GM23338 (cell line): Measurements from ENCODE around the gene FGF11. TPM values are rescaled to one million over a fixed set of nuclear protein-coding genes. Genes with fewer than 3 reads are reported as not detected.

Experiments used
- ATAC-seq: fragments of 200-7000 bp; cut with Tn5 transposase; 3 replicates; pipeline ENCODE4 v1.9.1; 2020
- DNase-seq: peaks from one replicate; pipeline ENCODE4 v3.0.0-alpha.2; 2015; ENCODE audit warnings: low spot score
- H2AFZ ChIP-seq: fragments of 200-600 bp; sonication (generic); 2 replicates; pipeline ENCODE4 v1.8.0; 2016; ENCODE audit warnings: antibody characterized with exemption, mild to moderate bottlenecking, moderate library complexity
- H3F3A ChIP-seq: fragments of 200-600 bp; sonication (generic); replicated peaks from 2 replicates; pipeline ENCODE4 v1.8.0; 2017; ENCODE audit warnings: antibody characterized with exemption, mixed run types, low read depth
- H3K27ac ChIP-seq: fragments of 200-600 bp; sonication (generic); 2 replicates; pipeline ENCODE4 v1.6.1; 2016; ENCODE audit warnings: low read depth
- H3K27me3 ChIP-seq: fragments of 200-600 bp; sonication (generic); 2 replicates; pipeline ENCODE4 v1.8.0; 2016; ENCODE audit warnings: mild to moderate bottlenecking, mixed run types, moderate library complexity; ENCODE audit not compliant: insufficient read depth
- H3K36me3 ChIP-seq: fragments of 200-600 bp; sonication (generic); 2 replicates; pipeline ENCODE4 v1.8.0; 2016; ENCODE audit warnings: mild to moderate bottlenecking; ENCODE audit not compliant: insufficient read depth
- H3K4me1 ChIP-seq: fragments of 200-600 bp; sonication (generic); 2 replicates; pipeline ENCODE4 v1.8.0; 2016; ENCODE audit warnings: mild to moderate bottlenecking, moderate library complexity; ENCODE audit not compliant: insufficient read depth
- H3K4me2 ChIP-seq: fragments of 200-600 bp; sonication (generic); 2 replicates; pipeline ENCODE4 v1.7.1; 2017; ENCODE audit warnings: mixed run types
- H3K4me3 ChIP-seq: fragments of 200-600 bp; sonication (generic); 2 replicates; pipeline ENCODE4 v1.6.1; 2016; ENCODE audit warnings: mixed run types
- H3K79me2 ChIP-seq: fragments of 200-600 bp; sonication (generic); replicated peaks from 2 replicates; pipeline ENCODE4 v1.8.0; 2017; ENCODE audit warnings: mild to moderate bottlenecking; ENCODE audit not compliant: insufficient read depth
- H3K9me2 ChIP-seq: fragments of 200-600 bp; sonication (generic); 2 replicates; pipeline ENCODE4 v1.8.0; 2017; ENCODE audit not compliant: insufficient read depth
- H4K20me1 ChIP-seq: fragments of 200-600 bp; sonication (generic); replicated peaks from 2 replicates; pipeline ENCODE4 v1.8.0; 2017; ENCODE audit warnings: mild to moderate bottlenecking; ENCODE audit not compliant: insufficient read depth
- H3K27ac Mint-ChIP-seq: 2 replicates; pipeline ENCODE4 v1.8.0; 2020; ENCODE audit warnings: inconsistent platforms, mild to moderate bottlenecking, moderate library complexity, mixed read lengths
- H3K27me3 Mint-ChIP-seq: 3 replicates; pipeline ENCODE4 v1.8.0; 2022; ENCODE audit warnings: low read depth, mild to moderate bottlenecking, moderate library complexity, mixed read lengths, inconsistent platforms; ENCODE audit not compliant: insufficient read depth, poor library complexity
- H3K36me3 Mint-ChIP-seq: 3 replicates; pipeline ENCODE4 v1.8.0; 2021; ENCODE audit warnings: low read depth, mild to moderate bottlenecking, inconsistent platforms, moderate library complexity, mixed read lengths
- H3K4me1 Mint-ChIP-seq: 3 replicates; pipeline ENCODE4 v1.8.0; 2020; ENCODE audit warnings: mild to moderate bottlenecking, inconsistent platforms, mixed read lengths
- H3K4me3 Mint-ChIP-seq: 3 replicates; pipeline ENCODE4 v1.8.0; 2021; ENCODE audit warnings: moderate library complexity, mild to moderate bottlenecking, inconsistent platforms, mixed read lengths
- H3K9me3 Mint-ChIP-seq: 3 replicates; pipeline ENCODE4 v1.8.0; 2020; ENCODE audit warnings: moderate library complexity, mild to moderate bottlenecking, inconsistent platforms, mixed read lengths
- CREB1 ChIP-seq: fragments of 250-450 bp; sonication (Bioruptor Pico); IDR thresholded peaks from 2 replicates; pipeline ENCODE4 v1.5.0; 2020; ENCODE audit warnings: low read depth, mild to moderate bottlenecking, moderate library complexity
- EZH2 ChIP-seq: fragments of 200-600 bp; sonication (generic); IDR thresholded peaks from one replicate; pipeline ENCODE4 v1.8.0; 2017; ENCODE audit warnings: antibody characterized with exemption, mild to moderate bottlenecking, low read depth; ENCODE audit not compliant: unreplicated experiment
- EZH2phosphoT487 ChIP-seq: fragments of 200-600 bp; sonication (generic); IDR thresholded peaks from one replicate; pipeline ENCODE4 v1.8.1; 2018; ENCODE audit warnings: antibody characterized with exemption; ENCODE audit not compliant: unreplicated experiment
- JUNB ChIP-seq: IDR thresholded peaks from one replicate; pipeline ENCODE4 v1.6.1; 2016; ENCODE audit warnings: antibody characterized with exemption; ENCODE audit not compliant: unreplicated experiment
- NANOG ChIP-seq: IDR thresholded peaks from 2 replicates; pipeline ENCODE4 v1.6.1; 2016; ENCODE audit warnings: antibody characterized with exemption, borderline replicate concordance
- POLR2AphosphoS5 ChIP-seq: IDR thresholded peaks from 2 replicates; pipeline ENCODE4 v1.6.1; 2016; ENCODE audit warnings: antibody characterized with exemption, low read depth
- STAT1 ChIP-seq: IDR thresholded peaks from one replicate; pipeline ENCODE4 v1.6.1; 2016; ENCODE audit warnings: antibody characterized with exemption; ENCODE audit not compliant: unreplicated experiment
- ZNF114 ChIP-seq: fragments of 250-450 bp; sonication (Bioruptor Pico); IDR thresholded peaks from 2 replicates; pipeline ENCODE4 v1.5.0; 2020; ENCODE audit warnings: mild to moderate bottlenecking, moderate library complexity
- ZNF331 ChIP-seq: fragments of 250-450 bp; sonication (Bioruptor Pico); IDR thresholded peaks from 2 replicates; pipeline ENCODE4 v1.5.0; 2020; ENCODE audit warnings: low read depth, mild to moderate bottlenecking, moderate library complexity
- polyA plus RNA-seq: library from polyadenylated mRNA; unstranded; fragments of >200 nt; fragmentation: Nextera tagmentation; extraction: Ambion mirVana; gene quantifications from 2 replicates; pipeline ENCODE4 v1.2.1, GENCODE V29; 2016
- total RNA-seq: library from RNA; depleted of rRNA; stranded (reverse); fragments of >200 nt; shearing (Covaris generic); gene quantifications from 2 replicates; pipeline ENCODE4 v1.2.3, GENCODE V29; 2014
- TF ChIP-seq, protein P1 (sequence below): IDR thresholded peaks from 2 replicates; pipeline ENCODE4 v1.6.1; 2016; ENCODE audit warnings: antibody characterized with exemption
- TF ChIP-seq, protein P2 (sequence below): fragments of 250-450 bp; sonication (Bioruptor Pico); IDR thresholded peaks from 2 replicates; pipeline ENCODE4 v1.5.0; 2020; ENCODE audit warnings: mild to moderate bottlenecking, moderate library complexity
- TF ChIP-seq, protein P3 (sequence below): IDR thresholded peaks from one replicate; pipeline ENCODE4 v1.6.1; 2018; ENCODE audit warnings: antibody characterized with exemption; ENCODE audit not compliant: unreplicated experiment
- TF ChIP-seq, protein P4 (sequence below), 2 experiments: fragments of 200-600 bp in 1 of 2; sonication (generic) in 1 of 2; conservative IDR thresholded peaks; 2 replicates each; pipeline versions ENCODE4 v1.5.1 to v1.6.1; 2016 to 2017; ENCODE audit warnings: antibody characterized with exemption in 2 of 2, low read depth in 2 of 2, mild to moderate bottlenecking in 2 of 2, moderate library complexity in 1 of 2

Gene FGF11
- total and polyA plus RNA-seq, 2 experiments from 2014 or later, result 11.1 to 16.6 TPM

- H3K27me3 Mint-ChIP-seq, result peaks cover 13% of the 10 kb centered on the region
- peaks cover 20% of the 10 kb centered on the region for H3K4me1 ChIP-seq
- H3K27ac Mint-ChIP-seq, result peak overlapping the region; percentile 16; the same call in 1 of the 2 replicates
- TF ChIP-seq NANOG (no peak), POLR2AphosphoS5 (no peak), STAT1 (no peak), ZNF114 (CRISPR knock-in tag) (no peak), EZH2 (no peak), ZNF331 (CRISPR knock-in tag) (no peak), EZH2phosphoT487 (no peak), CREB1 (CRISPR knock-in tag) (no peak), JUNB (no peak)
- TF ChIP-seq, protein P1, sequence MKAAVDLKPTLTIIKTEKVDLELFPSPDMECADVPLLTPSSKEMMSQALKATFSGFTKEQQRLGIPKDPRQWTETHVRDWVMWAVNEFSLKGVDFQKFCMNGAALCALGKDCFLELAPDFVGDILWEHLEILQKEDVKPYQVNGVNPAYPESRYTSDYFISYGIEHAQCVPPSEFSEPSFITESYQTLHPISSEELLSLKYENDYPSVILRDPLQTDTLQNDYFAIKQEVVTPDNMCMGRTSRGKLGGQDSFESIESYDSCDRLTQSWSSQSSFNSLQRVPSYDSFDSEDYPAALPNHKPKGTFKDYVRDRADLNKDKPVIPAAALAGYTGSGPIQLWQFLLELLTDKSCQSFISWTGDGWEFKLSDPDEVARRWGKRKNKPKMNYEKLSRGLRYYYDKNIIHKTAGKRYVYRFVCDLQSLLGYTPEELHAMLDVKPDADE, result no peak
- TF ChIP-seq, protein P2, sequence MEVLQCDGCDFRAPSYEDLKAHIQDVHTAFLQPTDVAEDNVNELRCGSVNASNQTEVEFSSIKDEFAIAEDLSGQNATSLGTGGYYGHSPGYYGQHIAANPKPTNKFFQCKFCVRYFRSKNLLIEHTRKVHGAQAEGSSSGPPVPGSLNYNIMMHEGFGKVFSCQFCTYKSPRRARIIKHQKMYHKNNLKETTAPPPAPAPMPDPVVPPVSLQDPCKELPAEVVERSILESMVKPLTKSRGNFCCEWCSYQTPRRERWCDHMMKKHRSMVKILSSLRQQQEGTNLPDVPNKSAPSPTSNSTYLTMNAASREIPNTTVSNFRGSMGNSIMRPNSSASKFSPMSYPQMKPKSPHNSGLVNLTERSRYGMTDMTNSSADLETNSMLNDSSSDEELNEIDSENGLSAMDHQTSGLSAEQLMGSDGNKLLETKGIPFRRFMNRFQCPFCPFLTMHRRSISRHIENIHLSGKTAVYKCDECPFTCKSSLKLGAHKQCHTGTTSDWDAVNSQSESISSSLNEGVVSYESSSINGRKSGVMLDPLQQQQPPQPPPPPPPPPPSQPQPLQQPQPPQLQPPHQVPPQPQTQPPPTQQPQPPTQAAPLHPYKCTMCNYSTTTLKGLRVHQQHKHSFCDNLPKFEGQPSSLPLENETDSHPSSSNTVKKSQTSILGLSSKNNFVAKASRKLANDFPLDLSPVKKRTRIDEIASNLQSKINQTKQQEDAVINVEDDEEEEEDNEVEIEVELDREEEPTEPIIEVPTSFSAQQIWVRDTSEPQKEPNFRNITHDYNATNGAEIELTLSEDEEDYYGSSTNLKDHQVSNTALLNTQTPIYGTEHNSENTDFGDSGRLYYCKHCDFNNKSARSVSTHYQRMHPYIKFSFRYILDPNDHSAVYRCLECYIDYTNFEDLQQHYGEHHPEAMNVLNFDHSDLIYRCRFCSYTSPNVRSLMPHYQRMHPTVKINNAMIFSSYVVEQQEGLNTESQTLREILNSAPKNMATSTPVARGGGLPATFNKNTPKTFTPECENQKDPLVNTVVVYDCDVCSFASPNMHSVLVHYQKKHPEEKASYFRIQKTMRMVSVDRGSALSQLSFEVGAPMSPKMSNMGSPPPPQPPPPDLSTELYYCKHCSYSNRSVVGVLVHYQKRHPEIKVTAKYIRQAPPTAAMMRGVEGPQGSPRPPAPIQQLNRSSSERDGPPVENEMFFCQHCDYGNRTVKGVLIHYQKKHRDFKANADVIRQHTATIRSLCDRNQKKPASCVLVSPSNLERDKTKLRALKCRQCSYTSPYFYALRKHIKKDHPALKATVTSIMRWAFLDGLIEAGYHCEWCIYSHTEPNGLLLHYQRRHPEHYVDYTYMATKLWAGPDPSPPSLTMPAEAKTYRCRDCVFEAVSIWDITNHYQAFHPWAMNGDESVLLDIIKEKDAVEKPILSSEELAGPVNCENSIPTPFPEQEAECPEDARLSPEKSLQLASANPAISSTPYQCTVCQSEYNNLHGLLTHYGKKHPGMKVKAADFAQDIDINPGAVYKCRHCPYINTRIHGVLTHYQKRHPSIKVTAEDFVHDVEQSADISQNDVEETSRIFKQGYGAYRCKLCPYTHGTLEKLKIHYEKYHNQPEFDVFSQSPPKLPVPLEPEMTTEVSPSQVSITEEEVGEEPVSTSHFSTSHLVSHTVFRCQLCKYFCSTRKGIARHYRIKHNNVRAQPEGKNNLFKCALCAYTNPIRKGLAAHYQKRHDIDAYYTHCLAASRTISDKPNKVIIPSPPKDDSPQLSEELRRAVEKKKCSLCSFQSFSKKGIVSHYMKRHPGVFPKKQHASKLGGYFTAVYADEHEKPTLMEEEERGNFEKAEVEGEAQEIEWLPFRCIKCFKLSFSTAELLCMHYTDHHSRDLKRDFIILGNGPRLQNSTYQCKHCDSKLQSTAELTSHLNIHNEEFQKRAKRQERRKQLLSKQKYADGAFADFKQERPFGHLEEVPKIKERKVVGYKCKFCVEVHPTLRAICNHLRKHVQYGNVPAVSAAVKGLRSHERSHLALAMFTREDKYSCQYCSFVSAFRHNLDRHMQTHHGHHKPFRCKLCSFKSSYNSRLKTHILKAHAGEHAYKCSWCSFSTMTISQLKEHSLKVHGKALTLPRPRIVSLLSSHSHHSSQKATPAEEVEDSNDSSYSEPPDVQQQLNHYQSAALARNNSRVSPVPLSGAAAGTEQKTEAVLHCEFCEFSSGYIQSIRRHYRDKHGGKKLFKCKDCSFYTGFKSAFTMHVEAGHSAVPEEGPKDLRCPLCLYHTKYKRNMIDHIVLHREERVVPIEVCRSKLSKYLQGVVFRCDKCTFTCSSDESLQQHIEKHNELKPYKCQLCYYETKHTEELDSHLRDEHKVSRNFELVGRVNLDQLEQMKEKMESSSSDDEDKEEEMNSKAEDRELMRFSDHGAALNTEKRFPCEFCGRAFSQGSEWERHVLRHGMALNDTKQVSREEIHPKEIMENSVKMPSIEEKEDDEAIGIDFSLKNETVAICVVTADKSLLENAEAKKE (CRISPR knock-in tag), result no peak
- TF ChIP-seq, protein P3, sequence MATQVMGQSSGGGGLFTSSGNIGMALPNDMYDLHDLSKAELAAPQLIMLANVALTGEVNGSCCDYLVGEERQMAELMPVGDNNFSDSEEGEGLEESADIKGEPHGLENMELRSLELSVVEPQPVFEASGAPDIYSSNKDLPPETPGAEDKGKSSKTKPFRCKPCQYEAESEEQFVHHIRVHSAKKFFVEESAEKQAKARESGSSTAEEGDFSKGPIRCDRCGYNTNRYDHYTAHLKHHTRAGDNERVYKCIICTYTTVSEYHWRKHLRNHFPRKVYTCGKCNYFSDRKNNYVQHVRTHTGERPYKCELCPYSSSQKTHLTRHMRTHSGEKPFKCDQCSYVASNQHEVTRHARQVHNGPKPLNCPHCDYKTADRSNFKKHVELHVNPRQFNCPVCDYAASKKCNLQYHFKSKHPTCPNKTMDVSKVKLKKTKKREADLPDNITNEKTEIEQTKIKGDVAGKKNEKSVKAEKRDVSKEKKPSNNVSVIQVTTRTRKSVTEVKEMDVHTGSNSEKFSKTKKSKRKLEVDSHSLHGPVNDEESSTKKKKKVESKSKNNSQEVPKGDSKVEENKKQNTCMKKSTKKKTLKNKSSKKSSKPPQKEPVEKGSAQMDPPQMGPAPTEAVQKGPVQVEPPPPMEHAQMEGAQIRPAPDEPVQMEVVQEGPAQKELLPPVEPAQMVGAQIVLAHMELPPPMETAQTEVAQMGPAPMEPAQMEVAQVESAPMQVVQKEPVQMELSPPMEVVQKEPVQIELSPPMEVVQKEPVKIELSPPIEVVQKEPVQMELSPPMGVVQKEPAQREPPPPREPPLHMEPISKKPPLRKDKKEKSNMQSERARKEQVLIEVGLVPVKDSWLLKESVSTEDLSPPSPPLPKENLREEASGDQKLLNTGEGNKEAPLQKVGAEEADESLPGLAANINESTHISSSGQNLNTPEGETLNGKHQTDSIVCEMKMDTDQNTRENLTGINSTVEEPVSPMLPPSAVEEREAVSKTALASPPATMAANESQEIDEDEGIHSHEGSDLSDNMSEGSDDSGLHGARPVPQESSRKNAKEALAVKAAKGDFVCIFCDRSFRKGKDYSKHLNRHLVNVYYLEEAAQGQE, result no peak
- TF ChIP-seq, protein P4, sequence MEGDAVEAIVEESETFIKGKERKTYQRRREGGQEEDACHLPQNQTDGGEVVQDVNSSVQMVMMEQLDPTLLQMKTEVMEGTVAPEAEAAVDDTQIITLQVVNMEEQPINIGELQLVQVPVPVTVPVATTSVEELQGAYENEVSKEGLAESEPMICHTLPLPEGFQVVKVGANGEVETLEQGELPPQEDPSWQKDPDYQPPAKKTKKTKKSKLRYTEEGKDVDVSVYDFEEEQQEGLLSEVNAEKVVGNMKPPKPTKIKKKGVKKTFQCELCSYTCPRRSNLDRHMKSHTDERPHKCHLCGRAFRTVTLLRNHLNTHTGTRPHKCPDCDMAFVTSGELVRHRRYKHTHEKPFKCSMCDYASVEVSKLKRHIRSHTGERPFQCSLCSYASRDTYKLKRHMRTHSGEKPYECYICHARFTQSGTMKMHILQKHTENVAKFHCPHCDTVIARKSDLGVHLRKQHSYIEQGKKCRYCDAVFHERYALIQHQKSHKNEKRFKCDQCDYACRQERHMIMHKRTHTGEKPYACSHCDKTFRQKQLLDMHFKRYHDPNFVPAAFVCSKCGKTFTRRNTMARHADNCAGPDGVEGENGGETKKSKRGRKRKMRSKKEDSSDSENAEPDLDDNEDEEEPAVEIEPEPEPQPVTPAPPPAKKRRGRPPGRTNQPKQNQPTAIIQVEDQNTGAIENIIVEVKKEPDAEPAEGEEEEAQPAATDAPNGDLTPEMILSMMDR (conservative IDR thresholded peaks at IDR 0.05; ENCODE audit: low read depth in 2 of 2), result no peak
- H3K27ac ChIP-seq, result no peak overlapping the region
- no peak for ATAC-seq
- H3K79me2 ChIP-seq, result peaks cover 58% of the 10 kb centered on the region
- H3K4me2 ChIP-seq, result no peak overlapping the region
- no peak overlapping the region for H2AFZ ChIP-seq
- no peaks in the 10 kb centered on the region; the same call in 2 of the 3 replicates for H3K9me3 Mint-ChIP-seq
- 0 out of 2 replicates have a peak, but pooled peaks cover 4% of the 10 kb centered on the region for H3F3A ChIP-seq
- peaks cover 5% of the 10 kb centered on the region; the same call in 1 of the 3 replicates for H3K36me3 Mint-ChIP-seq
- H3K36me3 ChIP-seq, result no peaks in the 10 kb centered on the region
- no peak overlapping the region; the same call in 2 of the 3 replicates for H3K4me3 Mint-ChIP-seq
- H3K9me2 ChIP-seq, result no peaks in the 10 kb centered on the region
- peaks cover 35% of the 10 kb centered on the region for H3K4me1 Mint-ChIP-seq
- H3K4me3 ChIP-seq, result no peak overlapping the region
- DNase-seq, result no peak
- no peaks in the 10 kb centered on the region for H3K27me3 ChIP-seq
- peaks cover 8% of the 10 kb centered on the region; the same call in 1 of the 2 replicates for H4K20me1 ChIP-seq
These were observed 37.2 kb downstream of the FGF11 start for GRCh38 chr17:7476494-7476893.
